UCSD-AML1 (cell line): ENCODE results near the gene KRTAP4-3.
"Not testable (repeated sequence)": the region's sequence is repeated elsewhere in the genome, so short reads cannot be mapped to it uniquely, and the experiment has no call there.

ENCODE experiments used
- DNase-seq: peaks from one replicate; lab custom pipeline; 2025; ENCODE audit not compliant: unreplicated experiment; lab: John Stamatoyannopoulos, UW

KRTAP4-3 gene

GRCh38 chr17:41119696-41120690 lies 48.0 kb downstream of the KRTAP4-3 start:
- DNase-seq: not testable (repeated sequence)

GRCh38 chr17:41118721-41119120 lies 49.3 kb downstream of the KRTAP4-3 start:
- no peak for DNase-seq

DNA sequence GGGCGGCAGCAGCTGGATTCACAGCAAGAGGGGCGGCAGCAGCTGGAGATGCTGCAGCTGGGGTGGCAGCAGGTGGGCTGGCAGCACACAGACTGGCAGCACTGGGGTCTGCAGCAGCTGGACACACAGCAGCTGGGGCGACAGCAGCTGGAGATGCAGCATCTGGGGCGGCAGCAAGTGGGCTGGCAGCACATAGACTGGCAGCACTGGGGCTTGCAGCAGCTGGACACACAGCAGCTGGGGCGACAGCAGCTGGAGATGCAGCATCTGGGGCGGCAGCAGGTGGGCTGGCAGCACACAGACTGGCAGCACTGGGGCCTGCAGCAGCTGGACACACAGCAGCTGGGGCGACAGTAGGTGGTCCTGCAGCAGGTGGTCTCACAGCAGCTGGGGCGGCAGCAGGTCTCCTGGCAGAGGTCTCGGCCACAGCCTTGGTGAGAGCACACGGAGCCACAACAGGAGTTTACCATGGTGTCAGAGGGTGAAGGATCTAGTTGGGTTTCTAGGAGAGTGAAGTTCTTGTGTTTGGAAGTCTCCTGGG lies 50.1 kb downstream of the KRTAP4-3 start, which contains the start of gene KRTAP4-11:
KRTAP4-11 (minus strand) TSS at position 528 of the 541 bp plus-strand sequence; CDS start at position 470, 58 bp downstream.
- DNase-seq: not testable (repeated sequence)
